HEK293T (cell line): ENCODE measurements around the gene EFCAB11.
"Not testable (repeated sequence)": the region's sequence is repeated elsewhere in the genome, so short reads cannot be mapped to it uniquely, and the experiment has no call there.

ENCODE experiments used
- CTCF ChIA-PET: fragments of 350-600 bp; formaldehyde crosslinking; extraction: SDS; loops from one replicate; lab custom pipeline; 2021; ENCODE audit warnings: antibody characterized with exemption, inconsistent platforms; lab: Yijun Ruan, JAX
- POLR2A ChIA-PET: fragments of 350-600 bp; formaldehyde crosslinking; extraction: SDS; loops from one replicate; lab custom pipeline; 2020; ENCODE audit warnings: antibody characterized with exemption, inconsistent platforms; lab: Yijun Ruan, JAX
- DNase-seq: peaks from one replicate; pipeline ENCODE4 v3.0.0; 2012; ENCODE audit warnings: mixed read lengths; ENCODE audit errors: extremely low spot score
- ARNT ChIP-seq: fragments of 450-650 bp; IDR thresholded peaks from 2 replicates; pipeline ENCODE4 v1.6.1; 2017; ENCODE audit warnings: mild to moderate bottlenecking
- BHLHE40 ChIP-seq: fragments of 450-650 bp; IDR thresholded peaks from 2 replicates; pipeline ENCODE4 v1.6.1; 2016; ENCODE audit warnings: mild to moderate bottlenecking, moderate library complexity, borderline replicate concordance
- CTBP1 ChIP-seq: fragments of 450-650 bp; IDR thresholded peaks from 2 replicates; pipeline ENCODE4 v1.6.1; 2016; ENCODE audit warnings: borderline replicate concordance
- ELF4 ChIP-seq: fragments of 450-650 bp; IDR thresholded peaks from 2 replicates; pipeline ENCODE4 v1.6.1; 2017; ENCODE audit warnings: antibody characterized with exemption
- FOXA1 ChIP-seq: fragments of 450-650 bp; IDR thresholded peaks from 2 replicates; pipeline ENCODE4 v1.6.1; 2016; ENCODE audit warnings: mild to moderate bottlenecking
- FOXK2 ChIP-seq: fragments of 450-650 bp; IDR thresholded peaks from 2 replicates; pipeline ENCODE4 v1.6.1; 2016; ENCODE audit warnings: mild to moderate bottlenecking
- FOXM1 ChIP-seq: fragments of 450-650 bp; IDR thresholded peaks from 2 replicates; pipeline ENCODE4 v1.6.1; 2017; ENCODE audit warnings: mild to moderate bottlenecking, borderline replicate concordance
- HDGF ChIP-seq: fragments of 450-650 bp; IDR thresholded peaks from 2 replicates; pipeline ENCODE4 v1.6.1; 2017; ENCODE audit warnings: antibody characterized with exemption, borderline replicate concordance
- L3MBTL2 ChIP-seq: fragments of 450-650 bp; conservative IDR thresholded peaks from 2 replicates; pipeline ENCODE4 v1.6.1; 2016; ENCODE audit warnings: mild to moderate bottlenecking
- LEF1 ChIP-seq: fragments of 450-650 bp; IDR thresholded peaks from 2 replicates; pipeline ENCODE4 v1.6.1; 2017; ENCODE audit warnings: mild to moderate bottlenecking, borderline replicate concordance
- NFRKB ChIP-seq: fragments of 450-650 bp; IDR thresholded peaks from 2 replicates; pipeline ENCODE4 v1.6.1; 2016; ENCODE audit warnings: mild to moderate bottlenecking, moderate library complexity
- SP1 ChIP-seq: fragments of 450-650 bp; IDR thresholded peaks from 2 replicates; pipeline ENCODE4 v1.6.1; 2017
- SUZ12 ChIP-seq: fragments of 450-650 bp; IDR thresholded peaks from 2 replicates; pipeline ENCODE4 v1.6.1; 2016; ENCODE audit warnings: mild to moderate bottlenecking
- TARDBP ChIP-seq: fragments of 450-650 bp; IDR thresholded peaks from 2 replicates; pipeline ENCODE4 v1.6.1; 2016
- ZNF384 ChIP-seq: fragments of 450-650 bp; IDR thresholded peaks from 2 replicates; pipeline ENCODE4 v1.6.1; 2016
- TF ChIP-seq, protein P1 (sequence below): fragments of 450-650 bp; IDR thresholded peaks from 2 replicates; pipeline ENCODE4 v1.6.1; 2016

Gene EFCAB11

DNA sequence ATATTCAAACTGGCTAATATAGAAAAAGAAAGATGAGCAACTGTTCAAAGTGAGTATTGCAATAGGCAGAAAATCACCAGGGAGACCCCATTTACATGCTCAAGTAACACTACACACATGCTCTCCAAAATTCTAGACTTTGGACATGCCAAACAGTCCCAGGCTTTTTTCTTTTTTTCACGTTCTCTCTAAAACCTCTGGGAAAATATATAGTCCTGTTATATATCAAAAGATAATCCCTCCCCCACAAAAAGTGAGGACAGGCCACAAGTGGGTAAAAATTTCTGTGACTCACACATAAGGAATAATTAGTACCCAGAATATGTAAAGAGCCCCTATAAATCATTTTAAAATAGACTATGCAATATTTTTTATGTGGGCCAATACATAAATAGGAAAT is 55.2 kb downstream of the EFCAB11 start:
- ChIA-PET POLR2A (no interaction called here), CTCF (no interaction called here)
- DNase-seq: no peak
- no peak for TF ChIP-seq TARDBP
- no peak for TF ChIP-seq L3MBTL2
- TF ChIP-seq CTBP1: no peak
- no peak for TF ChIP-seq ELF4
- TF ChIP-seq, protein P1, sequence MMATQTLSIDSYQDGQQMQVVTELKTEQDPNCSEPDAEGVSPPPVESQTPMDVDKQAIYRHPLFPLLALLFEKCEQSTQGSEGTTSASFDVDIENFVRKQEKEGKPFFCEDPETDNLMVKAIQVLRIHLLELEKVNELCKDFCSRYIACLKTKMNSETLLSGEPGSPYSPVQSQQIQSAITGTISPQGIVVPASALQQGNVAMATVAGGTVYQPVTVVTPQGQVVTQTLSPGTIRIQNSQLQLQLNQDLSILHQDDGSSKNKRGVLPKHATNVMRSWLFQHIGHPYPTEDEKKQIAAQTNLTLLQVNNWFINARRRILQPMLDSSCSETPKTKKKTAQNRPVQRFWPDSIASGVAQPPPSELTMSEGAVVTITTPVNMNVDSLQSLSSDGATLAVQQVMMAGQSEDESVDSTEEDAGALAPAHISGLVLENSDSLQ: no peak
- no peak for TF ChIP-seq ARNT
- TF ChIP-seq BHLHE40: no peak
- TF ChIP-seq HDGF: no peak
- TF ChIP-seq NFRKB: no peak
- no peak for TF ChIP-seq FOXM1

DNA sequence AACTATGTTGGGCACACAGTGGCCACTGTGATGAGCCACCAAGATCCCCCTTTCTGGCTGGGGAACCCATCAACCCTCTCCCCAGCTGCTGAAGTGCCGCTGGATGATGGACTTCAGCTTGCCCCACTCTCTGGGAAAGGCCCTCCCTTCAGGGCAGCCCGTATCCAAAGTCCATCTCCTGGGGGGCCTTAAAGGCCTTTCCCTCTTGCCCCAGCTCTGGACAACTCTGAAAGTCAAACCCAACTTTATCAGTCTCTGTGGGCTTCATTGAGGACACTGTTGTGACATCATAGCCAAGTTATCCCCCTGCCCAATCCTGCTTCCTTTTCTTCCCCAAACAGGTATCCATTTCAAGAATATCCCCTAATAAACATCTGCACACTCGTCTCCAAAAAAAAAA is 61.1 kb downstream of the EFCAB11 start:
- POLR2A ChIA-PET, CTCF ChIA-PET: not testable (repeated sequence)

DNA sequence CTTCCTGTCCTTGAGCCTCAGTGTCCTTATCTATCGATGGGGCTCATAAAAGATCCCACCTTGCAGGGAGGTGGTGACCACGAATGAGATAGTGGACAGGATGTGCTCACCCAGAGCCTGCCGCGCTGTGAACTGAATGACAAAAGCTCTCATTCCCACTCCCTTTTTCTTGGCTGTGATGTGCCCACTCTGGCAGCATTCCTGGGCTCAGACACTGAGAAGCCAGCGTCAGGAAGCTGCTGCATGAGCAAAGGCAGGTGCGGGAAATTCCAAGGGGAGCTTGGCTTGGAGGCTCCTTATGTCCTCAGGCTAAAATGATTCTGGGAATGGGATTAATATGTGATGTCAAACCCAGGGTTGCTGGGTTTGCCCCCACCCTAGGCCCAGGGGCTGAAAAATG is 61.6 kb downstream of the EFCAB11 start:
- TF ChIP-seq ZNF384 (no peak), FOXM1 (no peak), SP1 (no peak), ARNT (no peak)
- TF ChIP-seq, protein P1: no peak
- DNase-seq: no peak
- ChIA-PET POLR2A (no interaction called here), CTCF (no interaction called here)

More for the DNA sequence above, 61.1 kb downstream of the EFCAB11 start:
- DNase-seq: not testable (repeated sequence)

DNA sequence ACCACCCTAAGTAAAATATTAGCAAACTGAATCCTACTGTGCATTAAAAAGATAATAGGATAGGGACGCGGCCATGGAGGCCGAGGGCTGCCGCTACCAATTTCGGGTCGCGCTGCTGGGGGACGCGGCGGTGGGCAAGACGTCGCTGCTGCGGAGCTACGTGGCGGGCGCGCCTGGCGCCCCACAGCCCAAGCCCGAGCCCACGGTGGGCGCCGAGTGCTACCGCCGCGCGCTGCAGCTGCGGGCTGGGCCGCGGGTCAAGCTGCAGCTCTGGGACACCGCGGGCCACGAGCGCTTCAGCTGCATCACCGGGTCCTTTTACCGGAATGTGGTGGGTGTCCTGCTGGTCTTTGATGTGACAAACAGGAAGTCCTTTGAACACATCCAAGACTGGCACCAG is 62.8 kb downstream of the EFCAB11 start:
- CTCF ChIA-PET, POLR2A ChIA-PET, DNase-seq: not testable (repeated sequence)

DNA sequence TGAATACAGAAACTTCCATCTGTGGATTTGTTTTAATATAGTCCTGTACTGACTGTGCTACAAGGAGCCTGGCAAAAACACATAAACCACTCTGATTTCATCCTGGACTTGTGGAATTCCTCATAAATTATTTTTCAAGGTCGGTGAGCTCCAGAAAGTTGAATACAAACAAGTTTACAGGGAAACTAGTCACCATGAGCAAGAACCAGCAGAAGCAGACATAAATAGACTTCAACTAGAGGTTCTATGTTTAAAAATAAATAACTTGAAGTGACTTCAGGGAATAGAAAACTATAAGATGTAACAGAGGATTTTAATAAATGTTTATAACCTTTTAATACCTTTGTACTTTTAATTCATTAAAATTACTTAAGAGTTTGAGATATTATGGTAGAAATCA is 63.5 kb downstream of the EFCAB11 start:
- ChIA-PET CTCF (interaction anchor here (0.8 kb wide), 1 partner anchor 18 kb away, joined by 3 read pairs; no protein-coding TSS in a partner anchor), POLR2A (no interaction called here)
- no peak for DNase-seq
- no peak for TF ChIP-seq HDGF
- no peak for TF ChIP-seq CTBP1
- no peak for TF ChIP-seq FOXK2
- TF ChIP-seq BHLHE40: no peak
- no peak for TF ChIP-seq ARNT
- no peak for TF ChIP-seq FOXM1
- no peak for TF ChIP-seq TARDBP
- no peak for TF ChIP-seq ELF4
- no peak for TF ChIP-seq FOXA1
- TF ChIP-seq NFRKB: no peak
- no peak for TF ChIP-seq SP1
- TF ChIP-seq SUZ12: no peak
- TF ChIP-seq ZNF384: no peak
- TF ChIP-seq LEF1: no peak
- no peak for TF ChIP-seq L3MBTL2
- TF ChIP-seq, protein P1: no peak

DNA sequence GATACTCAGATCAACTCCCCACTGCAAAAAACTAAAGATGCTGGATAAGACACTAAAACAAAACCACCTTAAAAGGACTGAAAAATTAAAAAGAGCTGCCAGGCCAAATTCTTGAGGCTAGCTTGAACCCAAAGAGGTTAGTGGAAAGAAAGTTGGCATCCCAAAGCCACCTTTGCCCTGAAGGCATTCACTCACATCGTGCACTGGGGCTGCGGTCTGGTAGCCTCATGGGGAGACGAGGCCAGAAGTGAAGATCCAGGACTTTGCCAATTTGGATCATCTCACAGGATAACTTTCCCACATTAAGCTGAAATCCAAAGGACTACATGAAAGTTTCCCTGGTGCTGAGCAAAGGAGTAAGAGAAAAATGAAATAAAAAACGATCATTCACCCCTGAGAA is 63.9 kb downstream of the EFCAB11 start:
- ChIA-PET CTCF (interaction anchor here (0.8 kb wide), 1 partner anchor 18 kb away, joined by 3 read pairs; no protein-coding TSS in a partner anchor), POLR2A (no interaction called here)

More for the DNA sequence above, 63.9 kb downstream of the EFCAB11 start:
- DNase-seq: no peak
- TF ChIP-seq ZNF384 (no peak), FOXM1 (no peak), L3MBTL2 (no peak), TARDBP (no peak), SP1 (no peak), ELF4 (no peak), BHLHE40 (no peak), FOXK2 (no peak), CTBP1 (no peak), ARNT (no peak), HDGF (no peak), NFRKB (no peak), FOXA1 (no peak), SUZ12 (no peak), LEF1 (no peak)
- TF ChIP-seq, protein P1: no peak
